Karpas-422 (cell line): ENCODE data around the gene UBTD1. TPM values are rescaled to one million over a fixed set of nuclear protein-coding genes. Genes with fewer than 3 reads are reported as not detected.
"Not testable (repeated sequence)": the region's sequence is repeated elsewhere in the genome, so short reads cannot be mapped to it uniquely, and the experiment has no call there.

Source experiments
- DNase-seq: peaks from one replicate; pipeline ENCODE4 v3.0.0-alpha.2; 2015
- H2AFZ ChIP-seq: fragments of 200-600 bp; sonication (generic); 2 replicates; pipeline ENCODE4 v1.6.1; 2014; ENCODE audit warnings: antibody characterized with exemption, low read length, mixed read lengths
- H3K27ac ChIP-seq: fragments of 200-600 bp; sonication (generic); 2 replicates; pipeline ENCODE4 v1.5.1; 2014; ENCODE audit warnings: mild to moderate bottlenecking, low read length, moderate library complexity
- H3K27me3 ChIP-seq: fragments of 200-600 bp; sonication (generic); 2 replicates; pipeline ENCODE4 v1.6.1; 2014; ENCODE audit warnings: low read length, mixed read lengths
- H3K36me3 ChIP-seq: fragments of 200-600 bp; sonication (generic); 2 replicates; pipeline ENCODE4 v1.6.1; 2014; ENCODE audit warnings: low read length, mixed read lengths; ENCODE audit not compliant: insufficient read depth
- H3K4me1 ChIP-seq: fragments of 200-600 bp; sonication (generic); 2 replicates; pipeline ENCODE4 v1.6.1; 2014; ENCODE audit warnings: mild to moderate bottlenecking, low read length, mixed read lengths
- H3K4me2 ChIP-seq: fragments of 200-600 bp; sonication (generic); 2 replicates; pipeline ENCODE4 v1.6.1; 2014; ENCODE audit warnings: low read length, low read depth, mild to moderate bottlenecking; ENCODE audit not compliant: poor library complexity, severe bottlenecking
- H3K4me3 ChIP-seq: fragments of 200-600 bp; sonication (generic); 2 replicates; pipeline ENCODE4 v1.5.1; 2014; ENCODE audit warnings: mild to moderate bottlenecking, antibody characterized with exemption, low read length, mixed read lengths
- H3K79me2 ChIP-seq: fragments of 200-600 bp; sonication (generic); 2 replicates; pipeline ENCODE4 v1.6.1; 2014; ENCODE audit warnings: mild to moderate bottlenecking, low read length, mixed read lengths
- H3K9ac ChIP-seq: fragments of 200-600 bp; sonication (generic); 2 replicates; pipeline ENCODE4 v1.6.0; 2014; ENCODE audit warnings: low read length
- H3K9me2 ChIP-seq: fragments of 200-600 bp; sonication (generic), shearing (Covaris generic); replicated peaks from 2 replicates; pipeline ENCODE4 v1.6.0; 2014; ENCODE audit warnings: mild to moderate bottlenecking, low read length, moderate library complexity; ENCODE audit not compliant: insufficient read depth
- H3K9me3 ChIP-seq: fragments of 300-700, 200-600 bp; sonication (generic); 2 replicates; pipeline ENCODE4 v1.6.1; 2014; ENCODE audit warnings: low read length, mixed read lengths
- H4K20me1 ChIP-seq: fragments of 200-600 bp; sonication (generic); 2 replicates; pipeline ENCODE4 v1.6.1; 2014; ENCODE audit warnings: mild to moderate bottlenecking, antibody characterized with exemption, low read length, low read depth; ENCODE audit not compliant: insufficient read depth
- total RNA-seq: library from RNA; depleted of rRNA; stranded (reverse); fragments of >200 nt; shearing (Covaris generic); gene quantifications from 2 replicates; pipeline ENCODE4 v1.2.3, GENCODE V29; 2014; ENCODE audit warnings: low replicate concordance

The UBTD1 gene
- total RNA-seq, 1 experiment from 2014 or later, result 0.11 TPM

DNA sequence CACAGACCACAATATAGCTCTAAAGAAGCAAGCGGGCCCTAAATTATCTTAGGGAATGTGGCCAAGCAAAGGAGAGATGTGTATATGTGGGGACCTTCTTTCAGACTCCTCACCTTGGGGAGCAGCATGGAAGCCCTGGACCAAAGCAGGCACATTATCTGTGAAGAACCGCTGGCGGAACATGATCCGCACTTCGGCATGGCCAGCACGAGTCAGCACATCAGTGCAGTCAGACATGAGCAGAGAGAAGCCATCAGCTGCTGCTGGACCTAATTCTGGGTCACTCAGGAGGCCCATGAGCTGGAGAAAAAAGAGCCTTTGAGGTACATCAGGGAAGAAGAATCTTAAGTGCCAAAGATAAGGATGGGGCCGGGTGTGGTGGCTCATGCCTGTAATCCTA is 38.8 kb upstream of the UBTD1 start:
- H3K4me2 ChIP-seq, result no peak overlapping the region
- no peaks in the 10 kb centered on the region for H3K9me2 ChIP-seq
- H3K9ac ChIP-seq, result no peak overlapping the region
- H4K20me1 ChIP-seq, result no peaks in the 10 kb centered on the region
- H2AFZ ChIP-seq, result no peak overlapping the region
- no peak for DNase-seq
- H3K27me3 ChIP-seq, result no peaks in the 10 kb centered on the region
- H3K36me3 ChIP-seq, result peaks cover 13% of the 10 kb centered on the region; the same call in 1 of the 2 replicates
- H3K79me2 ChIP-seq, result no peaks in the 10 kb centered on the region
- H3K27ac ChIP-seq, result no peak overlapping the region
- H3K9me3 ChIP-seq, result no peaks in the 10 kb centered on the region
- H3K4me1 ChIP-seq, result no peaks in the 10 kb centered on the region
- no peak overlapping the region for H3K4me3 ChIP-seq

DNA sequence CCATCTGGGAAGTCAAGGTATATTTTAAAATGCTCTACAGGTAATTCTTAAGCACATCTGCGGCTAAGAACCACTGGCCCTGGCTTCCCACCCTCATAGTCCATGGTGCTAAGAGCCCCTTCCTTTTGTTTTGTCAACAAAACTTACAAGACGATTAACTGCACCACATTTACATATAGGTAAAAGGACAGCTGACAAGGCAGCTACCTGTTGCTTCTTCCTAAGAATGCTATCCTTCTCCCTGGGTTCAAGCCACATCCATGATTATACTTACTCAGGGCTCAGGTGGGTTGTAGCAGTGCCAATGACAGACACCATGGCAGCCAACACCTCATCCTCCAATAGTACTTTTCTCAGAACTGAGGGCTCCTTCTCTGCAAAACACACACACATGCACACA is 36.4 kb upstream of the UBTD1 start:
- Histone ChIP-seq H3K27me3 (no peaks in the 10 kb centered on the region), H3K79me2 (no peaks in the 10 kb centered on the region), H3K4me1 (no peaks in the 10 kb centered on the region), H3K36me3 (peaks cover 13% of the 10 kb centered on the region; the same call in 1 of the 2 replicates), H2AFZ (no peak overlapping the region), H3K4me3 (no peak overlapping the region), H4K20me1 (no peaks in the 10 kb centered on the region), H3K9me3 (no peaks in the 10 kb centered on the region), H3K9ac (no peak overlapping the region), H3K4me2 (no peak overlapping the region), H3K9me2 (no peaks in the 10 kb centered on the region), H3K27ac (no peak overlapping the region)
- no peak for DNase-seq

DNA sequence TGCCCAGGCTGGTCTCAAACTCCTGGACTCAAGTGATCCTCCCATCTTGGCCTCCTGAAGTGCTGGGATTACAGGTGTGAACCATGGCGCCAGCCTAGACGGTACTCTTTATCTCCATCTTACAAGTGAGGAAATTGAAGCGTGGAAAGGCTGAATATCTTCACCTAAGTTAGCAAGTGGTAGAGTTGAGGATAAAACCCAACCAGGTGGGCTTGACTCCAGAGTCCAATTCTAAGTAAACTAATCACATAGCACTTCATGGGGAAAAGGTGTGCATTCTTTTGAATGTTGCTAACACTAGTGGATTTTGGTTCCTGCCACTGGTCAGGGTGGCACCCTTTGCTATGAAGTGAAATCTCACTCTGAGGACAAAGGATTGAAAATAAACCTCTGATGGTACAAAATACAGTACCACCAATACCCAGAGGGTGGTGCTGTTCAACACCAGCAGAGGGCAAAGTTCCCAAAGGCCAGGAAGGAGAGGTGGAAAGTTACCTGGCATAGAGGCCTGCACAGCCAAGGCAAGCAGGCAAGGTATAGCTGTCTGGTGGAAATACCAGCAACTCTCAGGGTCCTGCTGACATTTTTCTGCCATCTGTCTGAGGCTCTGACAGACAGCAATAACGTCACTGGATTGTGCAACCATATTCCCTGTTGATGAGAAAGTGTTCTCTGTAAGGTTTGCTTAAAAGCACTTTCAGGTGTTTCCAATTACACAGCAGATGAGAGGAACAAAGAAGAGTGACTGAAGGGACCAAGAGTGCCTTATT is 35.2 kb upstream of the UBTD1 start:
- H3K4me3 ChIP-seq, result no peak overlapping the region
- H3K36me3 ChIP-seq, result peaks cover 13% of the 10 kb centered on the region; the same call in 1 of the 2 replicates
- no peak overlapping the region for H3K9ac ChIP-seq
- peak; percentile 66 for DNase-seq
- no peaks in the 10 kb centered on the region for H4K20me1 ChIP-seq
- H3K9me3 ChIP-seq, result no peaks in the 10 kb centered on the region
- H3K4me2 ChIP-seq, result no peak overlapping the region
- H2AFZ ChIP-seq, result no peak overlapping the region
- no peaks in the 10 kb centered on the region for H3K27me3 ChIP-seq
- H3K4me1 ChIP-seq, result no peaks in the 10 kb centered on the region
- H3K79me2 ChIP-seq, result no peaks in the 10 kb centered on the region
- no peaks in the 10 kb centered on the region for H3K9me2 ChIP-seq
- no peak overlapping the region for H3K27ac ChIP-seq

DNA sequence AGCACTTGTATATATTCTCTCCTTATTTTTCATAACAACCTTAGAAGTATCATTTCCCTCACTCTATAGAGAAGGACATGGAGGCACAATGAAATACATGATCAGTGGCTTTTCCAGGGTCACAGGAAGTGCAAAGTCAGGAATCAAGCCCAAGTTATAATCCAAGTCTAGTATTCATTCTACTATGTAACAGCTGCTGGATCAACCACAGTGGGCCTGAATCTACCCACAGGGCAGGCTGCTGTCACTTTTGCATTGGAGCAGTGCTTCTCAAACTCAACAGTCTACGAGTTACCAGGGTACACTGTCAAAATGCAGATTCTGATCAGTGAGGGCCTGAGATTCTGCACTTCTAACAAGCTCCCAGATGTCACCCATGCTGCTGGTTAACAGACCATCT is 34.5 kb upstream of the UBTD1 start:
- no peak for DNase-seq
- Histone ChIP-seq H3K9me2 (no peaks in the 10 kb centered on the region), H3K27me3 (no peaks in the 10 kb centered on the region), H3K9ac (no peak overlapping the region), H3K4me1 (no peaks in the 10 kb centered on the region), H2AFZ (no peak overlapping the region), H3K36me3 (peaks cover 8% of the 10 kb centered on the region; the same call in 1 of the 2 replicates), H3K4me3 (no peak overlapping the region), H3K79me2 (no peaks in the 10 kb centered on the region), H3K9me3 (no peaks in the 10 kb centered on the region), H4K20me1 (no peaks in the 10 kb centered on the region), H3K27ac (no peak overlapping the region), H3K4me2 (no peak overlapping the region)

DNA sequence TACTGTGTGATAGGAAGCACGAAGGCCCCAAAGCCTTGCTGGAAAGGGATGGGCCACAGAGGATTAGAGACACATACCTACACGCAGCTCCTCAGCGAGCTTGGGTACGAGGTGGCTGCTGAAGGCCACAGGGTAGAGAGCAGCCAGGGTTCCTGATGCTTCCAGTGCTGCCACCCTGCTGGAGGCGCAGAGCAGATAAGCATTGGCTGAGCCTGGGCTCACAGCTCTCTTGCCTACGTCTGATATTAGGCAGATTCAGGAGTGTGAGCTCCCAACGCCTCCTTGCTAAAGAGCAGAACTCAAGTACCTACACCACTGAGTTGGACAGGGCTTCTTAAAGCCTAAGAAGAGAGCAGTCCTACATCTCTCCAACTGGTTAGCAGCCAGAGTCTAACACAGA is 32.7 kb upstream of the UBTD1 start:
- no peak for DNase-seq
- Histone ChIP-seq H3K36me3 (peaks cover 8% of the 10 kb centered on the region; the same call in 1 of the 2 replicates), H3K9me2 (no peaks in the 10 kb centered on the region), H3K79me2 (no peaks in the 10 kb centered on the region), H3K4me3 (no peak overlapping the region), H3K27ac (no peak overlapping the region), H2AFZ (no peak overlapping the region), H3K27me3 (no peaks in the 10 kb centered on the region), H3K4me2 (no peak overlapping the region), H3K9me3 (no peaks in the 10 kb centered on the region), H3K9ac (no peak overlapping the region), H4K20me1 (no peaks in the 10 kb centered on the region), H3K4me1 (no peaks in the 10 kb centered on the region)

DNA sequence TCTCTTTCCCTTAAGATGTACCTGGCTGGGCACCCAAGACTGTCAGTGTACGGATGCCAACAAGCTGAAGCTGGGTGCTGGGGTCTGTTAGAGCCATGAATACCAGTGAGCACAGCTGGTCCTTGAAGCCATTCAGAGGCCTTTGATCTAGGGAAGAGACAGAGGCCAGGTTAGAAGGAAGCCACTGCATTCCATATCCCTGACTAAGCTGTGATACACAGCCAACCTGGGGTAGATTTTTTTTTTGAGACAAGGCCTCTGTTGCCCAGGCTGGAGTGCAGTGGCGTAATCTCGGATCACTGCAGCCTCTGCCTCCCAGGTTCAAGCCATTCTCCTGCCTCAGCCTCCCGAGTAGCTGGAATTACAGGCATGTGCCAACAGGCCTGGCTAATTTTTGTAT is 32.0 kb upstream of the UBTD1 start:
- Histone ChIP-seq H3K9me2 (no peaks in the 10 kb centered on the region), H2AFZ (no peak overlapping the region), H3K9me3 (no peaks in the 10 kb centered on the region), H3K79me2 (no peaks in the 10 kb centered on the region), H3K4me3 (no peak overlapping the region), H3K36me3 (peaks cover 8% of the 10 kb centered on the region; the same call in 1 of the 2 replicates), H4K20me1 (no peaks in the 10 kb centered on the region), H3K27me3 (no peaks in the 10 kb centered on the region), H3K4me2 (no peak overlapping the region), H3K27ac (no peak overlapping the region), H3K4me1 (no peaks in the 10 kb centered on the region), H3K9ac (no peak overlapping the region)
- DNase-seq, result no peak

DNA sequence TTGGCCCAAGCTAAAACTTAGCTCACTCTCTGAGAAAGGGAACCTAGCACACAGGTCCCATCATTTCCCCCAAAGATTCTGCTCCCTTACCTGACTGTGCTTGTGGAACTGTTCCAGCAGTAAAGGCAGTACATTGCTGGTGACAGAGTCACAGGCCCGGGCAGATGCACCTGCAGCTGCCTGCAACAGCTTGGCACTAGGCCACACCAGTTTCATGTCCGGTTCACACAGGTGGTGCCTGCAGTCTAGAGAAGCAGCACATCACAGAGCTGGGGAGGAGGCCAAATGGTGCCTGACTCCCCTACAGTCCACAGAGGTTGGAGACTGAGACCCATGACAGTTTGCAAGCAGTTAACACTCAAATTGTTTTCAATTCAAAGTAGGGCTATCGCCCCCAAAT is 30.6 kb upstream of the UBTD1 start:
- Histone ChIP-seq H4K20me1 (no peaks in the 10 kb centered on the region), H3K27ac (no peak overlapping the region), H3K27me3 (no peaks in the 10 kb centered on the region), H2AFZ (no peak overlapping the region), H3K9me3 (no peaks in the 10 kb centered on the region), H3K4me1 (no peaks in the 10 kb centered on the region), H3K79me2 (no peaks in the 10 kb centered on the region), H3K4me3 (no peak overlapping the region), H3K36me3 (no peaks in the 10 kb centered on the region), H3K9ac (no peak overlapping the region), H3K9me2 (no peaks in the 10 kb centered on the region), H3K4me2 (no peak overlapping the region)
- DNase-seq, result no peak

DNA sequence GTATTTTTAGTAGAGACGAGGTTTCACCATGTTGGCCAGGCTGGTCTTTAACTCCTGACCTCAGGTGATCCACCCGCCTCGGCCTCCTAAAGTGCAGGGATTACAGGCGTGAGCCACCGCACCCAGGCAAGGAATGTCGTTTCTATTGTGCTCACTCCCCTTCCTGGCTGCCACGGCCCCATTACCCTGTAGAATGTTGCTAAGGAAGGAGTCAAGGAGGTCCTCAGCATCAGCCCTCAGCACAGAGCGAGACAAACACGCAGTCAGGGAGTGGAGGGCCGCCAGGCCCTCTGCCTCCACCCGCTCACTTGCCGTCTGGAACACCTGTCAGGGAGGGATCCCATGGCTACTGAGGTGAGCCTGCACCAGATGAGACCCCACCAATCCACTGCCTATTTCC is 29.9 kb upstream of the UBTD1 start:
- H3K9me2 ChIP-seq, H3K36me3 ChIP-seq, H3K4me2 ChIP-seq, H3K27ac ChIP-seq, H3K4me1 ChIP-seq, H3K9me3 ChIP-seq, H3K79me2 ChIP-seq, H3K4me3 ChIP-seq, H3K27me3 ChIP-seq, DNase-seq, H4K20me1 ChIP-seq, H3K9ac ChIP-seq, H2AFZ ChIP-seq: not testable (repeated sequence)
